K562 (cell line): ENCODE results near the gene PLPPR2. TPM values are rescaled to one million over a fixed set of nuclear protein-coding genes. Genes with fewer than 3 reads are reported as not detected.

Source experiments
- ARID4B ChIP-seq: sonication (generic); formaldehyde crosslinking; IDR thresholded peaks from 2 replicates; pipeline ENCODE4 v1.8.0; 2022; ENCODE audit warnings: mild to moderate bottlenecking, missing genetic modification reagents
- FUS ChIP-seq: fragments of 200-400 bp; formaldehyde crosslinking; optimal IDR thresholded peaks from 2 replicates; pipeline ENCODE3; 2017; ENCODE audit warnings: low read depth, low read length
- MLLT1 ChIP-seq, 2 experiments: fragments of 450-650 bp; IDR thresholded peaks; 2 replicates each; pipeline ENCODE4 v1.6.1; 2016
- TARDBP ChIP-seq: fragments of 450-650 bp; IDR thresholded peaks from 2 replicates; pipeline ENCODE4 v1.6.1; 2016
- TCF7 ChIP-seq: sonication (generic); IDR thresholded peaks from 2 replicates; pipeline ENCODE4 v1.6.1; 2016; ENCODE audit warnings: antibody characterized with exemption, borderline replicate concordance
- ZBED1 ChIP-seq: IDR thresholded peaks from 2 replicates; pipeline ENCODE4 v1.6.1; 2014
- ZC3H8 ChIP-seq: fragments of 450-650 bp; IDR thresholded peaks from 2 replicates; pipeline ENCODE4 v1.6.1; 2017
- ZNF395 ChIP-seq: fragments of 200-800 bp; sonication (Bioruptor generic); IDR thresholded peaks from 2 replicates; pipeline ENCODE4 v1.6.1; 2017; ENCODE audit warnings: missing genetic modification characterization, missing compliant biosample characterization
- polyA plus RNA-seq, 8 experiments: library from polyadenylated mRNA; depleted of rRNA in 4 of 8; stranded (reverse) in 5 of 8; unstranded in 3 of 8; fragments of >200 nt; fragmentation: Nextera tagmentation in 2 of 8; fragmentation: Illumina TruSeq in 1 of 8; extraction: Ambion mirVana in 2 of 8; extraction: Trizol in 1 of 8; gene quantifications; 2 replicates each; pipeline versions ENCODE4 v1.2.1 to v1.2.3, GENCODE V29; 2011 to 2014; ENCODE audit warnings: inconsistent platforms in 1 of 8, missing spikeins in 1 of 8
- total RNA-seq, 7 experiments: library from RNA; depleted of rRNA in 6 of 7; stranded (reverse); fragments of >200 nt in 6 of 7; fragmentation: Illumina TruSeq in 2 of 7; extraction: Trizol in 2 of 7; gene quantifications; 2 replicates each; pipeline versions ENCODE4 v1.2.1 to v1.2.3, GENCODE V29; 2011 to 2021; ENCODE audit warnings: low replicate concordance in 1 of 7
- TF ChIP-seq, protein P1 (sequence below): fragments of 250-450 bp; sonication (Bioruptor Pico); IDR thresholded peaks from 2 replicates; pipeline ENCODE4 v1.4.0; 2020
- TF ChIP-seq, protein P2 (sequence below): fragments of 250-450 bp; sonication (Bioruptor Pico); IDR thresholded peaks from 2 replicates; pipeline ENCODE4 v1.5.1; 2021; ENCODE audit warnings: mild to moderate bottlenecking

Gene PLPPR2
- total and polyA plus RNA-seq, 9 of the 15 experiments (the other 6 are each of a cell fraction or from before 2014, with no cell fraction given) = 0.49 to 15.9 (median 3.4) TPM

GRCh38 chr19:11374433-11375142 is 19.4 kb downstream of the PLPPR2 start, which contains the start of gene SWSAP1 (continued):
- TF ChIP-seq, protein P1, sequence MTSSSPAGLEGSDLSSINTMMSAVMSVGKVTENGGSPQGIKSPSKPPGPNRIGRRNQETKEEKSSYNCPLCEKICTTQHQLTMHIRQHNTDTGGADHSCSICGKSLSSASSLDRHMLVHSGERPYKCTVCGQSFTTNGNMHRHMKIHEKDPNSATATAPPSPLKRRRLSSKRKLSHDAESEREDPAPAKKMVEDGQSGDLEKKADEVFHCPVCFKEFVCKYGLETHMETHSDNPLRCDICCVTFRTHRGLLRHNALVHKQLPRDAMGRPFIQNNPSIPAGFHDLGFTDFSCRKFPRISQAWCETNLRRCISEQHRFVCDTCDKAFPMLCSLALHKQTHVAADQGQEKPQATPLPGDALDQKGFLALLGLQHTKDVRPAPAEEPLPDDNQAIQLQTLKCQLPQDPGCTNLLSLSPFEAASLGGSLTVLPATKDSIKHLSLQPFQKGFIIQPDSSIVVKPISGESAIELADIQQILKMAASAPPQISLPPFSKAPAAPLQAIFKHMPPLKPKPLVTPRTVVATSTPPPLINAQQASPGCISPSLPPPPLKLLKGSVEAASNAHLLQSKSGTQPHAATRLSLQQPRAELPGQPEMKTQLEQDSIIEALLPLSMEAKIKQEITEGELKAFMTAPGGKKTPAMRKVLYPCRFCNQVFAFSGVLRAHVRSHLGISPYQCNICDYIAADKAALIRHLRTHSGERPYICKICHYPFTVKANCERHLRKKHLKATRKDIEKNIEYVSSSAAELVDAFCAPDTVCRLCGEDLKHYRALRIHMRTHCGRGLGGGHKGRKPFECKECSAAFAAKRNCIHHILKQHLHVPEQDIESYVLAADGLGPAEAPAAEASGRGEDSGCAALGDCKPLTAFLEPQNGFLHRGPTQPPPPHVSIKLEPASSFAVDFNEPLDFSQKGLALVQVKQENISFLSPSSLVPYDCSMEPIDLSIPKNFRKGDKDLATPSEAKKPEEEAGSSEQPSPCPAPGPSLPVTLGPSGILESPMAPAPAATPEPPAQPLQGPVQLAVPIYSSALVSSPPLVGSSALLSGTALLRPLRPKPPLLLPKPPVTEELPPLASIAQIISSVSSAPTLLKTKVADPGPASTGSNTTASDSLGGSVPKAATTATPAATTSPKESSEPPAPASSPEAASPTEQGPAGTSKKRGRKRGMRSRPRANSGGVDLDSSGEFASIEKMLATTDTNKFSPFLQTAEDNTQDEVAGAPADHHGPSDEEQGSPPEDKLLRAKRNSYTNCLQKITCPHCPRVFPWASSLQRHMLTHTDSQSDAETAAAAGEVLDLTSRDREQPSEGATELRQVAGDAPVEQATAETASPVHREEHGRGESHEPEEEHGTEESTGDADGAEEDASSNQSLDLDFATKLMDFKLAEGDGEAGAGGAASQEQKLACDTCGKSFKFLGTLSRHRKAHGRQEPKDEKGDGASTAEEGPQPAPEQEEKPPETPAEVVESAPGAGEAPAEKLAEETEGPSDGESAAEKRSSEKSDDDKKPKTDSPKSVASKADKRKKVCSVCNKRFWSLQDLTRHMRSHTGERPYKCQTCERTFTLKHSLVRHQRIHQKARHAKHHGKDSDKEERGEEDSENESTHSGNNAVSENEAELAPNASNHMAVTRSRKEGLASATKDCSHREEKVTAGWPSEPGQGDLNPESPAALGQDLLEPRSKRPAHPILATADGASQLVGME (CRISPR knock-in tag) = 0 out of 2 replicates have a peak, but pooled peaks have one; percentile 73
- TF ChIP-seq, protein P2, sequence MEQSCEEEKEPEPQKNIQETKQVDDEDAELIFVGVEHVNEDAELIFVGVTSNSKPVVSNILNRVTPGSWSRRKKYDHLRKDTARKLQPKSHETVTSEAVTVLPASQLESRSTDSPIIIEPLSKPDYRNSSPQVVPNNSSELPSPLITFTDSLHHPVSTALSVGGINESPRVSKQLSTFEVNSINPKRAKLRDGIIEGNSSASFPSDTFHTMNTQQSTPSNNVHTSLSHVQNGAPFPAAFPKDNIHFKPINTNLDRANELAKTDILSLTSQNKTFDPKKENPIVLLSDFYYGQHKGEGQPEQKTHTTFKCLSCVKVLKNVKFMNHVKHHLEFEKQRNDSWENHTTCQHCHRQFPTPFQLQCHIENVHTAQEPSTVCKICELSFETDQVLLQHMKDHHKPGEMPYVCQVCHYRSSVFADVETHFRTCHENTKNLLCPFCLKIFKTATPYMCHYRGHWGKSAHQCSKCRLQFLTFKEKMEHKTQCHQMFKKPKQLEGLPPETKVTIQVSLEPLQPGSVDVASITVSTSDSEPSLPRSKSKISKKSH (CRISPR knock-in tag) = no peak
- peak; percentile 84; the same call in 1 of the 2 replicates for TF ChIP-seq ARID4B (CRISPR knock-in tag)
- no peak for TF ChIP-seq ZNF395 (CRISPR knock-in tag)
- TF ChIP-seq ZC3H8 = no peak
- TF ChIP-seq FUS = no peak
- TF ChIP-seq TARDBP = no peak
- TF ChIP-seq MLLT1 (IDR thresholded peaks at IDR 0.05) = no peak
- 0 out of 2 replicates have a peak, but pooled peaks have one; percentile 19 for TF ChIP-seq TCF7
- TF ChIP-seq ZBED1 = no peak
